Prostate gland (tissue), 2 donors: ENCODE data around the gene RNASEH2B. TPM values are rescaled to one million over a fixed set of nuclear protein-coding genes. Genes with fewer than 3 reads are reported as not detected.

Experiments
- DNase-seq: peaks from one replicate; pipeline ENCODE4 v3.0.0-alpha.2; 2019; ENCODE audit warnings: low spot score
- H3K27ac ChIP-seq, 2 donors: fragments of 200-600 bp; sonication (generic); 2 replicates each; pipeline ENCODE4 v1.5.1; 2017 to 2019
- H3K27me3 ChIP-seq: fragments of 200-600 bp; sonication (generic); replicated peaks from 2 replicates; pipeline ENCODE4 v1.5.1; 2019; ENCODE audit not compliant: insufficient read depth
- H3K36me3 ChIP-seq, 2 donors: fragments of 200-600 bp; sonication (generic); 1 replicate in 1 of 2; 2 replicates in 1 of 2; pipeline versions ENCODE4 v1.5.1 to v1.8.1; 2017 to 2019
- H3K4me1 ChIP-seq: fragments of 200-600 bp; sonication (generic); replicated peaks from 2 replicates; pipeline ENCODE4 v1.5.1; 2019
- H3K4me3 ChIP-seq, 2 donors: fragments of 200-600 bp; sonication (generic); 2 replicates each; pipeline ENCODE4 v1.5.1; 2017 to 2019
- H3K9me3 ChIP-seq: fragments of 200-600 bp; sonication (generic); 2 replicates; pipeline ENCODE4 v1.5.1; 2017
- CTCF ChIP-seq, 4 experiments: fragments of 200-600 bp in 2 of 4; fragments of 450-650 bp in 2 of 4; sonication (generic) in 2 of 4; IDR thresholded peaks; 1 replicate in 3 of 4; 2 replicates in 1 of 4; pipeline ENCODE4 v1.5.1; 2016 to 2019; ENCODE audit warnings: antibody characterized with exemption in 4 of 4, mild to moderate bottlenecking in 2 of 4, moderate library complexity in 2 of 4
- POLR2A ChIP-seq: fragments of 450-650 bp; IDR thresholded peaks from one replicate; pipeline ENCODE4 v1.6.1; 2016; ENCODE audit warnings: antibody characterized with exemption, mild to moderate bottlenecking
- POLR2AphosphoS5 ChIP-seq: sonication (generic); formaldehyde crosslinking; IDR thresholded peaks from one replicate; pipeline ENCODE4 v1.6.1; 2017; ENCODE audit warnings: antibody characterized with exemption
- WGBS: methylation state at CpG from one replicate; pipeline ENCODE4 v1.1.5; 2018; 5-methylcytosine and 5-hydroxymethylcytosine counted together
- intact Hi-C: fragments of 100-400 bp; cut with DNase I; formaldehyde crosslinking; loops from one replicate; pipeline ENCODE4 v1.14.2; 2022
- total RNA-seq, 2 donors: library from RNA; depleted of rRNA; stranded (reverse); fragments of >200 nt; gene quantifications; one replicate each; pipeline ENCODE4 v1.1.0, GENCODE V29; 2016

The RNASEH2B gene
- total RNA-seq, 2 donors from 2014 or later, result 34.1 to 54.9 TPM

DNA sequence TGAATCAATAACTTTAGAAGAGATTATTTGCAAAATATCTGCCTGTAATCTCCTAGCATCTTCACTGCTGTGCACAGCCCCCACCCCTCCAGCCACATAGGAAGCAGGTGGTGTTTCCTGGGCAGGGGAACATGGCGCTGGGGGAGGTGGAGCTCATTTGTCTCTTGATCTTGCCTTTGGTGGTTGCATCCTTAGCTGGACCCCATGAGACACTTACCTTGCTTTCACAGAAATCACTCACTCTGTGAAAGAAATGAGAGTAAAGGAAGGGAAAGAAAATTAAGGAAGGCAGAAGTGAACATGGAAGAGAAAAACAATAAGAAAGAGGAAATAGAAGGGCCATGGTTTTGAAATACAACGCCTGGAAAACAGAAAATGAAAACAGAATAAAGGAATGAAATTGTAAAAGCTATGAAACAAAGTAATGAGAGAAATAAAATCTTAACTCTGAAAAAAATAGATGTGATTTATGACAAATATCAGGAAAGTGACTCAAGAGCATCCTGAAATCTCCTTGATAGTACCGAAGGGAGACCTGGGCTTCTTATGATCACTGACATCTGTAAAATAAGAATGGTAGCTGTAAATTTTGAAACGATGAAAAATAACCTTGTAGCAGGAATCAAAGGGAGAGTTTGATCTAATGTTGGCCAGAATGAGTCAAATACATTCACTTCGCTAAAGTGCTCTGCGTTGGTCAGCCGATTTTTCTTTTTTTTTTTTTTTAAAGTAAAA, 17.2 kb upstream of the RNASEH2B start:
- TF ChIP-seq CTCF (IDR thresholded peaks at IDR 0.05) (no peak), POLR2AphosphoS5 (no peak), POLR2A (no peak)
- DNase-seq, result no peak
- no peak overlapping the region for H3K27ac ChIP-seq

DNA sequence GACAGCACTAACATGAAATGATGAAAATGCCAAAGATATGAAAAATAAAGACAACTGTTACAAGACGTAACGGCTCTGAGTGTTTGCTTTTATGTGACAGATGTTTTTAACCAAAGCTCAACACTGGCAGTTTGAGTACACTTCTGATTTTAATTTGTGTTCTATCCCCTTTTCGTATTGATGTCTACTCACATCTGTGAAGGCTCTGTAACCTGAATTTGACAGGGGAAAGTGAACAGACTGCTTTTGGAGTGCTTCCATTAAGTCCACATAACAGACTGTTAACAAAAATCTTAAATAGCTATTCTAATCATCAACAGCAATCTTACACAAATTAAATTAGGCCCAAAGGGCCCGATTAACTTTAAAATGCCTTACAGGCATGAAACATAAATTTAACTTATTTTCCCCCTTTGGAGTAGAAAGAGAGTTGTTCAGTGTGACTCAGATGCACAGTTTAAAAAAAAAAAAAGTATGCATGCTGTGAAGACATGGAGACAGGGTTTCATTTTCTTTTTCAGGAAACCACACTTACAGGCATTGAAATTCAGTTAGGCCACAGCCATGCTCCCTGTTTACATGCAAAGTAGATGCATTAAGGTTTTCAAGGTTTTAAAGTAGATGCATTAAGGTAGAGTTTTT, 16.3 kb upstream of the RNASEH2B start:
- intact Hi-C loops, result no loop called here
- H3K27ac ChIP-seq, result no peak overlapping the region
- 30% methylated on average over 4 of the region's 4 CpGs for WGBS
- H3K4me3 ChIP-seq, result no peak overlapping the region
- H3K4me1 ChIP-seq, result no peaks in the 10 kb centered on the region
- no peaks in the 10 kb centered on the region for H3K27me3 ChIP-seq
- TF ChIP-seq POLR2AphosphoS5, result no peak
- no peak for TF ChIP-seq CTCF (IDR thresholded peaks at IDR 0.05)
- no peak for TF ChIP-seq POLR2A
- DNase-seq, result no peak
- H3K9me3 ChIP-seq, result no peaks in the 10 kb centered on the region
- no peaks in the 10 kb centered on the region for H3K36me3 ChIP-seq

More for the DNA sequence above, 17.2 kb upstream of the RNASEH2B start:
- Histone ChIP-seq H3K9me3 (no peaks in the 10 kb centered on the region), H3K4me3 (no peak overlapping the region), H3K27me3 (no peaks in the 10 kb centered on the region), H3K4me1 (no peaks in the 10 kb centered on the region), H3K36me3 (no peaks in the 10 kb centered on the region)
- intact Hi-C loops, result no loop called here
- 63% methylated on average over 7 of the region's 7 CpGs for WGBS

- Histone ChIP-seq H3K4me3 (no peak overlapping the region), H3K4me1 (no peaks in the 10 kb centered on the region), H3K27me3 (no peaks in the 10 kb centered on the region), H3K27ac (no peak overlapping the region), H3K36me3 (no peaks in the 10 kb centered on the region), H3K9me3 (no peaks in the 10 kb centered on the region)
- TF ChIP-seq POLR2AphosphoS5, result no peak
- no peak for TF ChIP-seq POLR2A
- TF ChIP-seq CTCF (IDR thresholded peaks at IDR 0.05), result no peak
- intact Hi-C loops, result no loop called here
- whole genome bisulfite sequencing, result 86% methylated on average over 2 of the region's 2 CpGs
- no peak for DNase-seq
Measured at GRCh38 chr13:50894012-50894411, 15.6 kb upstream of the RNASEH2B start.

DNA sequence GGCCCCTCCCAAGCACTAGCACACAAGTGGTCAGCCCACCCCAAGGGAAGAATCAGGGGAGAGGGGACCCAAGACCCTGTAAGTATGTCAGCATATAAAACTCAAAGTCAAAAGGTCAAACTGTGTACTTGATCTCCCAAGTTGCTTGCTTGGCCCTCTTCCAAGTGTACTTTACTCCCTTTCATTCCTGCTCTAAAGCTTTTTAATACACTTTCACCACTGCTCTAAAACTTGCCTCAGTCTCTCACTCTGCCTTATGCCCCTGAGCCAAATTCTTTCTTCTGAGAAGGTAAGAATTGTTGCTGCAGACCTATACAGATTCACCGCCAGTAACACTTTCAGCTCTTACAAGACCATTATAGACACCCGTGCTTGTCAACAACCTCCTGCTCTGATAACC, 15.1 kb upstream of the RNASEH2B start:
- H3K9me3 ChIP-seq, result no peaks in the 10 kb centered on the region
- DNase-seq, result no peak
- intact Hi-C loops, result no loop called here
- no peaks in the 10 kb centered on the region for H3K4me1 ChIP-seq
- H3K27ac ChIP-seq, result no peak overlapping the region
- H3K4me3 ChIP-seq, result no peak overlapping the region
- TF ChIP-seq POLR2A (no peak), CTCF (IDR thresholded peaks at IDR 0.05) (no peak), POLR2AphosphoS5 (no peak)
- no peaks in the 10 kb centered on the region for H3K27me3 ChIP-seq
- 89% methylated on average over 2 of the region's 2 CpGs for WGBS
- H3K36me3 ChIP-seq, result no peaks in the 10 kb centered on the region

DNA sequence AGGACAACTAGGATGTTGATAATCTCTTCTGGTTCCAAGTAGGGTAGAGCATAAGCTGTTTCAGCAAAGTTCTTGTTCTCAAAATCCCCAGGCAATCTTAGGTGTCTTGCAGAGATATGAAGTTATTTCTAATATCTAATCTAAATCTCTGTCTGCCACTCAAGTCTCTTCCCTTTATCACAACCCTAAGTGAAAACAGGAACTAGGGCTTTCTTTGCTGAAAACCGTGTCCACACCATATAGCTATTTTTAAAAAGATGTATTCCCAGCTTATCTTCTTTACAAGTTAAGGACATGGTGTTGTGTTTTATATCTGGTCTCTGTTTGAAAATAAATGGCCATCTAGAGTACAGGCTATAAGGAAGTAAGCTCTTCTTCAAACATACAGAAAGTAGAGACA, 11.3 kb upstream of the RNASEH2B start:
- H3K36me3 ChIP-seq, result no peaks in the 10 kb centered on the region
- intact Hi-C loops, result no loop called here
- TF ChIP-seq POLR2AphosphoS5, result no peak
- no peak for TF ChIP-seq CTCF (IDR thresholded peaks at IDR 0.05)
- TF ChIP-seq POLR2A, result no peak
- no peak overlapping the region for H3K4me3 ChIP-seq
- DNase-seq, result no peak
- H3K27ac ChIP-seq, result no peak overlapping the region
- WGBS, result 61% methylated on average over 1 of the region's 1 CpG
- no peaks in the 10 kb centered on the region for H3K9me3 ChIP-seq
- no peaks in the 10 kb centered on the region for H3K4me1 ChIP-seq
- no peaks in the 10 kb centered on the region for H3K27me3 ChIP-seq
